GM12801 (cell line): ENCODE data around the gene GOSR2.

ENCODE experiments used
- CTCF ChIP-seq: IDR thresholded peaks from one replicate; pipeline ENCODE4 v1.5.1; 2011; ENCODE audit warnings: control low read depth; ENCODE audit not compliant: insufficient read length; ENCODE audit errors: extremely low read depth

GOSR2 gene

GRCh38 chr17:46878055-46878454 lies 44.9 kb upstream of the GOSR2 start:
- TF ChIP-seq CTCF = no peak

- TF ChIP-seq CTCF = no peak
Measured at GRCh38 chr17:46879101-46879500, 43.9 kb upstream of the GOSR2 start.

GRCh38 chr17:46881015-46881414 lies 41.9 kb upstream of the GOSR2 start:
- TF ChIP-seq CTCF = no peak

- no peak for TF ChIP-seq CTCF
Measured at GRCh38 chr17:46882666-46883065, 40.3 kb upstream of the GOSR2 start.

GRCh38 chr17:46883871-46884520 lies 39.0 kb upstream of the GOSR2 start:
- TF ChIP-seq CTCF = no peak

DNA sequence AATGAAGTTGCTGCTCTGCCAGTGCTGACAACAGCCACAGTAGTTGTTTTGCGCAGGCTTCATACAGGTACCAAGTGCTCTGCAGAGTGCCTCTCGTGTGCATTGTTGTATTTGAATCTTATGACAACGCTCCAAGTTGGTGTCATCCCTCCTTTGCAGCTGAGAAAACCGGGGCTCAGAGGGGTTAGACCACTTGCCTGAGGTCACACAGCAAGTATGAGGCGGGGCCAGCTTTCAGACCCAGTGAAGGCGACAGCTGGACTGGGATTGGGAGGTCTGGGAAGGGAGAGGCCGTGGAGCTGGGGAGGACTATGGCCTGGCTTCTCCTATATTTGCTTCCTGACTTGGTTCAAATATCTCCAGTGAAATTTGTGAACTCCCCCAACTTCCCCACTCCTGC lies 38.4 kb upstream of the GOSR2 start:
- no peak for TF ChIP-seq CTCF

- no peak for TF ChIP-seq CTCF
Measured at GRCh38 chr17:46885415-46886309, 37.3 kb upstream of the GOSR2 start.
